HL-60 (cell line): ENCODE data around the gene OR10G8.

ENCODE experiments used
- DNase-seq, 2 experiments: peaks; one replicate each; pipeline ENCODE4 v3.0.0-alpha.2; 2010 to 2020; ENCODE audit warnings: low read depth in 1 of 2, low spot score in 1 of 2
- H3K27ac ChIP-seq: fragments of 250-450 bp; sonication (Bioruptor Pico); replicated peaks from 2 replicates; pipeline ENCODE4 v1.5.1; 2020; ENCODE audit warnings: mild to moderate bottlenecking, moderate library complexity
- H3K27me3 ChIP-seq: fragments of 250-450 bp; sonication (Bioruptor Pico); 2 replicates; pipeline ENCODE4 v1.5.1; 2021; ENCODE audit warnings: mild to moderate bottlenecking, moderate library complexity; ENCODE audit not compliant: insufficient read depth, poor library complexity, severe bottlenecking
- H3K4me3 ChIP-seq: replicated peaks from 2 replicates; pipeline ENCODE4 v1.5.1; 2011; ENCODE audit warnings: mild to moderate bottlenecking, control low read depth, low read length; ENCODE audit not compliant: insufficient read depth
- CTCF ChIP-seq: IDR thresholded peaks from one replicate; pipeline ENCODE4 v1.5.1; 2011; ENCODE audit warnings: low read length, control low read depth, inconsistent platforms; ENCODE audit not compliant: insufficient read depth
- GABPA ChIP-seq: IDR thresholded peaks from 2 replicates; pipeline ENCODE4 v1.6.1; 2012; ENCODE audit warnings: low read depth
- POLR2AphosphoS5 ChIP-seq: IDR thresholded peaks from 2 replicates; pipeline ENCODE4 v1.6.1; 2012; ENCODE audit warnings: low read depth
- REST ChIP-seq: IDR thresholded peaks from 2 replicates; pipeline ENCODE4 v1.6.1; 2012; ENCODE audit warnings: low read depth; ENCODE audit not compliant: insufficient replicate concordance
- SPI1 ChIP-seq: IDR thresholded peaks from 2 replicates; pipeline ENCODE4 v1.6.1; 2012; ENCODE audit warnings: low read depth, mild to moderate bottlenecking, borderline replicate concordance

OR10G8 gene

GRCh38 chr11:124070915-124071622 is 44.5 kb downstream of the OR10G8 start:
- DNase-seq, result peak; percentile 74 to 78
- TF ChIP-seq POLR2AphosphoS5 (no peak), SPI1 (peak; percentile 86)
- Histone ChIP-seq H3K27me3 (peaks cover 7% of the 10 kb centered on the region), H3K4me3 (no peak overlapping the region), H3K27ac (no peak overlapping the region)

- TF ChIP-seq GABPA, result no peak
- TF ChIP-seq REST, result no peak
- no peak for TF ChIP-seq POLR2AphosphoS5
- no peak overlapping the region for H3K27ac ChIP-seq
- peaks cover 4% of the 10 kb centered on the region for H3K27me3 ChIP-seq
- no peak overlapping the region for H3K4me3 ChIP-seq
- no peak for DNase-seq
These were observed 45.0 kb downstream of the OR10G8 start for GRCh38 chr11:124071623-124071948.

DNA sequence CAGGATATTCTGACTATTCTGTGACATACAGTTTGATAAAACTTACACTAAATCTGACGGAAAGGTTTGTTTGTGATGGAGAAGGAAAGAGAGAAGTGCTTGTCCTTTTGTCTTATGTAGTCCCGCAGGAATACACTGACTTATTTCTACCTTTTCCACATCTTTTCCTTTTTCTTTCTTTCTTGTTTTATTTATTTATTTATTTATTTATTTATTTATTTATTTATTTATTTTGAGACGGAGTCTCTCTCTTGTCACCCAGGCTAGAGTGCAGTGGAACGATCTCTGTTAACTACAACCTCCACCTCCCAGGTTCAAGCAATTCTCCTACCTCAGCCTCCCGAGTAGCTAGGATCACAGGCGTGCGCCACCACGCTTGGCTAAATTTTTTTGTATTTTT is 45.5 kb downstream of the OR10G8 start:
- no peak for TF ChIP-seq CTCF
- TF ChIP-seq REST, result no peak
- TF ChIP-seq SPI1, result no peak
- no peak for TF ChIP-seq GABPA
- TF ChIP-seq POLR2AphosphoS5, result no peak
- Histone ChIP-seq H3K4me3 (no peak overlapping the region), H3K27ac (no peak overlapping the region), H3K27me3 (peaks cover under 1% of the 10 kb centered on the region)
- no peak for DNase-seq

GRCh38 chr11:124074554-124074953 is 48.0 kb downstream of the OR10G8 start:
- no peak overlapping the region for H3K4me3 ChIP-seq
- TF ChIP-seq SPI1, result no peak
- TF ChIP-seq GABPA, result no peak
- TF ChIP-seq CTCF, result no peak
- TF ChIP-seq POLR2AphosphoS5, result no peak
- no peak for TF ChIP-seq REST
- no peak for DNase-seq
- no peak overlapping the region for H3K27ac ChIP-seq
- H3K27me3 ChIP-seq, result no peaks in the 10 kb centered on the region
